GM21515 (cell line): ENCODE results near the gene TRHDE.

Experiments
- ATAC-seq: cut with Tn5 transposase; IDR thresholded peaks from one replicate; pipeline ENCODE4 v1.9.1; 2021; ENCODE audit not compliant: unreplicated experiment

TRHDE gene

GRCh38 chr12:72434999-72435398 lies 162.8 kb downstream of the TRHDE start:
- ATAC-seq: no peak

GRCh38 chr12:72442217-72442616 lies 170.0 kb downstream of the TRHDE start:
- ATAC-seq: no peak

GRCh38 chr12:72444125-72444524 lies 172.0 kb downstream of the TRHDE start:
- ATAC-seq: no peak

GRCh38 chr12:72444566-72444965 lies 172.4 kb downstream of the TRHDE start:
- ATAC-seq: no peak

GRCh38 chr12:72448089-72448488 lies 175.9 kb downstream of the TRHDE start:
- ATAC-seq: no peak

DNA sequence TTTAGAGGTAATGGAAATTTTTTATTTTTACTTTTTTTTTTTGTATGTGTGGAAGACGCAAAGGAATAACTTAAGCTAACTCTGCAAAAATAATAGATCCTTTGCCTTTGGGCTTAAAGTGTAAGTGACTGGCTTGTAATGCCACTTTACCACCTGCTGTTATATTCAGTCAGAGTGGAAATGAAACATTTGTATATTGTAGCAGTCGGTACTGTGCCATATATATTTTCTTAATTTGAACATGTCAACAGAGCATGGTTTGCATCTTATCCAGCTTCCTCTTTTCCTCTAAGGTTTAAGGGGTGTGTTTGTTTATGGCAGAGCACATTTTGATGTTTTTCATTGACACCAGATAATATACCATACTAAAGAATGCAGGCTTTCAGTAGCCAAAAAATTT lies 176.6 kb downstream of the TRHDE start:
- no peak for ATAC-seq

- ATAC-seq: no peak
Observed at GRCh38 chr12:72453066-72453465, 180.9 kb downstream of the TRHDE start.

GRCh38 chr12:72453550-72453949 lies 181.4 kb downstream of the TRHDE start:
- no peak for ATAC-seq

DNA sequence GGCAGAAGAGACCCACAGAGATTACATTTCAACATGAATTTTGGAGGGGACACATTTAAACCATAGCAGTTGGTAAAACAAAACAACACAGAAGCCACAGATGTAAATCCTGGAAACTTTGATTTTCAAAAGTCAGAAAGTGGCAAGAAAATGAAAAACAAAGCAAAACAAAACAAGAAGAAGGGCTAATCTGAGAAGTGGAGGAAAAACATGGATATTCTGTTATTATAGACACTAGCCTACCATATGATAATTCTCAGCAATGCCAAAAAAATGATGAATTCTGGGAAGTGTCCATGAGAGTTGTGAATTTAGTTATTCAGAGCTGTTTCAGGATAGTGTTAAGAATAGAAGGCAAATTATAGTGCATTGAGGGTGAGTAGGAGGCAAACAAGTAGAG lies 192.3 kb downstream of the TRHDE start:
- ATAC-seq: no peak

GRCh38 chr12:72465155-72465554 lies 193.0 kb downstream of the TRHDE start:
- no peak for ATAC-seq

- no peak for ATAC-seq
Observed at GRCh38 chr12:72465940-72466630, 193.9 kb downstream of the TRHDE start.

GRCh38 chr12:72467985-72468384 lies 195.8 kb downstream of the TRHDE start:
- ATAC-seq: no peak

DNA sequence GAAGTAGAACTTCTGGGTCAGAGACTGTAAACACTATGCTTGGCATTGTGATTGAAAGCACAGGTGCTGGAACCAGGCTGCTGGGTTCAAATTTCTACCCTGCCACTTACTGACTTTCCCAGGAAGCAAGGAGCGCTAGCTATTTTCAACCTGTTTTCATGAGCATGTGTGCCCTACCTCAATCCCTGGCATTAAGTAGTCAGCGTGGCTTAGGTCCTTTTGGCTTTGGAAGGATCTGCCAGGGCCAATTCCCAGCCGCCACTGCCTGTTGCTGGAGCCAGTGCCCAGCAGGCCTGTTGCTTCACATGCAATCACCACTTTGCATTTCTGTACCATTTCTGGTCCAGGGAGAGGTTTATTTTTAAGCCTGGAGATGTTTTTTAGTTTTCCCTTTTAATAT lies 196.3 kb downstream of the TRHDE start:
- no peak for ATAC-seq

- ATAC-seq: no peak
Observed at GRCh38 chr12:72471806-72472205, 199.6 kb downstream of the TRHDE start.

GRCh38 chr12:72472350-72472749 lies 200.2 kb downstream of the TRHDE start:
- no peak for ATAC-seq

GRCh38 chr12:72476301-72476700 lies 204.1 kb downstream of the TRHDE start:
- ATAC-seq: no peak

DNA sequence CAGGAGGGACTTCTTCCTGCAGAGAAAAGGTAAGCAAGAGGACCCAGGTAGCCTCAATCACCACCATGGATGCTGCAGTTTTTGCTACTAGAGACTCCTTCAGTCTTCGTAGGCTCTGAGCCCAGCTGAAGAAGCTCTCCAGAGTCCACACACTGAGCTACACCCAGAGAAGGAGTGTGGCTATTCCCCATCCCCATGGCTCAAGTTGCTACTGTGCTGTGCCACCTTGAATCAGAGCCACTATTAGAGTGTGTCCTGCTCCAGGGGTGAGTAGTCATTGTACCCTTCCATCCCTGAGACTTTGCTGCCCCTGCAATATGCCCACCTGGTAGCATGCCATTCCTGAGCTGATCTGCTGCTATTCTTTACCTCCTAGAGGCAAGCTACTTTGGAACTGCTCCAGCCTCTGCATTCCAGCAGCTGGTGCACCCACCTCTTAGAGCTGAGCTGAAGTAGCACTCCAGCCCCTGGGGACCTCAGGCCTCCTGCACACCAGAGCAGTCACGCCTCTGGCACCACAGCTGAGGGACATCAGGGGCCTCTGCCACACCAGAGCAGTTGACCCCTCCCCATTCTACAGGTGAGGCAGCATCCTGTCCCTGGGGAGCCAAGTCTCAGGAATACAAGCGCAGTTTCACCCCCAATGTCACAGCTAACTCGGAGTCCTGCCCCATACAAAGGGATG lies 213.0 kb downstream of the TRHDE start:
- no peak for ATAC-seq

GRCh38 chr12:72491426-72491825 lies 219.3 kb downstream of the TRHDE start:
- no peak for ATAC-seq

DNA sequence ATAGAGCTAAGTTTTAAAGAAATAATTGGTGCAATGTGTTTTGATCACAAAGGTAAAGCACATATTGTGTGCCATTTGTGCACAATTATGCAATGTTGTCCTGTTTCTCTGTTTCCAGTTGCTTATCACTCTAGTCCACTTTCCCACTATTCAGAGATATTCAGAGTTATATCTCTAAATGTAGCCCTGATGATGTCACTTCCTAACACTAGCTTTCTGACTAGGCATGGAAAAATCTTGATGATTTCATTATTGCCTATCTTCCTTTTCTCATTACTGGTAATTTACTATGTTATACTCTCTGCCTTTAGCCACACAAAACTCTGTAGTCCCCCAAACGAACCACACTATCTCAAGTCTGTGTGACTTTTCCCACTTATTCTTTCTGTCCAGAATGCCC lies 221.2 kb downstream of the TRHDE start:
- ATAC-seq: no peak

DNA sequence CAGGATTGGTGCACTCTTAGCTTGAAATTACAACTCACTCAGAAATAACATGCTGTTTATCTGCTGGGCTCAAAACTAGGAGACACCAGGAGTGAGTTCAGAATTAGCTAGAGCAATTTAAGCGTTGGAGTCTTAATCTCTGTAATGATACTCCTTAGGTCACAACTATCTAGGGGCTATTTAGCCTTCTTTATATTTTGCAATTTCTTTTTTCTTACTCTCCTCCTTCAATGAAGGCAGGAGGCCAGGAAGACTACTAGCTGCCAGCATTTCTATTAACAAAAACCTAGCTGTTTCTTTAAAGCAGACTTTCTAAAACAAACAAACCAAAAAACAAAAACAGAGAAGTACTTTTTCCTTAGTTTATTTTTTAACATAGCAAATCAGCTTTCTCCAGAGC lies 226.2 kb downstream of the TRHDE start:
- ATAC-seq: no peak

DNA sequence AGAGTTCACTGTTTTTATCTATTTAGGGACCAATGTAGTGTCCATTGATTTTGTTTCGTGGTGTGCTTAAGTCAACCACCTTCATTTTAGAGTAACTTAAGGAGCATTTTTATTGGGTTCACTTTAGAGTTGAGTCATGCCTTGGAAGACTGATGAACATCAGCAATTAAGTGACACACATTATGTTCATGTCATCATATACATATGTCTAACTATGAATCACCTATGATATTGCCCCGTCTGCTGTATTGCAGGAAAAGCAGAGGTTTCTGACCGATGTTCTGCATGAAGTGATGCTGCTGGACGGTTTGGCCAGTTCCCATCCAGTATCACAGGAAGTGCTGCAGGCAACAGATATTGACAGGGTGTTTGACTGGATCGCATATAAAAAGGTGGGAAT lies 227.1 kb downstream of the TRHDE start:
- no peak for ATAC-seq

- ATAC-seq: no peak
Observed at GRCh38 chr12:72502546-72502945, 230.4 kb downstream of the TRHDE start.

DNA sequence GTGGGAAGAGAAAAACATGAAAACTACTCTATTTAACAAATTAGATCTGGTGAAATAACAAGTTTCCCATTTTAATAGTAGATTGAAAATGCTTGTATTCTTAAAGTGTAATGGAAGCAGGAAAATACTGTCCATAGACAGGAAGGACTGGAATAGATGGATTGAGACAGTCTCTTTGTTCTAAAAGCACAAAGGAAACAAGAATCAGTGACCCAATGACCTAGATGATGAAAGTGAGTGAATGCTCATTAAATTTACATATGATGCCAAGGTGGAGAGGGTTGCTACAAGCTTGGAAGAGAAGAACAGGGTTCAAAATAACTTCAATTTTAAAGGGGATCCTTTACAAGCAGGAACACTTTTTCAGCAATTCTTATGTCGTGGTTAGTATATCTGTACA lies 233.1 kb downstream of the TRHDE start:
- ATAC-seq: no peak
